GM18870 (cell line): ENCODE results near the gene TSPO2.
"Not testable (repeated sequence)": the region's sequence is repeated elsewhere in the genome, so short reads cannot be mapped to it uniquely, and the experiment has no call there.

Experiments
- ATAC-seq: cut with Tn5 transposase; IDR thresholded peaks from one replicate; pipeline ENCODE4 v1.9.1; 2021; ENCODE audit warnings: moderate library complexity; ENCODE audit not compliant: unreplicated experiment

Gene TSPO2, protein sequence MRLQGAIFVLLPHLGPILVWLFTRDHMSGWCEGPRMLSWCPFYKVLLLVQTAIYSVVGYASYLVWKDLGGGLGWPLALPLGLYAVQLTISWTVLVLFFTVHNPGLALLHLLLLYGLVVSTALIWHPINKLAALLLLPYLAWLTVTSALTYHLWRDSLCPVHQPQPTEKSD

DNA sequence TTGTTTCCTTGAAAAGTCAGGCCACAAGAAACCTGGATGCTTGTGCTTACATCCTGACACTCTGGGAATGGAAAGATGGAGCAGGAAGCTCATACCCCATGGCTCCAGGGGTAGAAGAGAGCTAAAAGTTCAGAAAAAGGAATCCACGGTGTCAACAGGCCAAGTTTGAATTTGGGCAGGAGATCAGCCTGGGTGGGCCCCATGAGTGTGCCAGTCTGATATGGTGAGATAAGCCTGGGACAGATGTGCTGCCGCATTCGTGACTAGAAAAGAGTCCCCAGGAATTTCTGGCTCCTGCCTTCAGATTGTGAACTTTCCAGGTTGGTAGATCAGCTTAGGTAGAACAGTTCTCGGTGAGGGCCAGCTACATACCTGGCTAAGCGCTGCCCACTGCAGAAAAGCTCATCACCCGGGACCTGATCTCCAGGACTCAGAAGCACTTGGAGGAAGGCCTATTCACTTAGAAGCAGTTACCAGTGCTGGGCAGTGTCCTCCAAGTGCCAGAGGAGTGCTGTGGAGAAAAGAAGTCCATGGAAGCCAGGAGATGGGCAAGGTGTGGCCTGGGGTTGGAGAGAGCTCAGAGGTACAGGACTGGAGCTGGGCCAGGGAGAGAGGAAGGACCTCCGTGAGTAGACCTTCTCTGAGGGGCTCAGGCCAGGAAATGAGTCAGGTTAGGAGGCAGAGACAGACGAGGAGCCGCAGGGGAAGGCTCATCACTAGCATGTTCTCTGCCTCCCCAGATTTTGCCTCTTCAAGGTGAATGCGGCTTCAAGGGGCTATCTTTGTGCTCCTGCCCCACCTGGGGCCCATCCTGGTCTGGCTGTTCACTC is at the start of gene TSPO2:
TSS of gene TSPO2 (plus strand) at position 242 of the 830 bp plus-strand sequence. CDS start at position 761, 519 bp downstream.
- no peak for ATAC-seq

DNA sequence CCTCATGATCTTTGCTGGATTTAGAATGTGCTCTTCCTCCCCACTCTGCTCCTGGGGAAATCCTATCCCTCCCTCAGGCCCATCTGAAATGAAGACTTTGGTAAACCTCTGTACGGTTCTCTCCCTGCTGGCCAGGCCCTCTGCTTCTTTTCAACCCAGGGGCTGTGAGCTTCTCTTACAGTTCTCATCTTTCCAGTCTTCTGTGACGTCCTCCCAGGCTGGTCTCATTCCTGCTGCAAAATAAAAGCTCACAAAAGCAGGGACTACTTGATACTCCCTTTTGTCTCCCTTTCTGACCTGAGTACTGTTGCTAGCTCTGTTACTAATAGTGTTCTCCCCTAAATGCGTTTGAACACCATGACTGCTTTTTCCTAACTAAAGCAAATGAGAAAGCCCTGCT is 49.5 kb upstream of the TSPO2 start:
- ATAC-seq: no peak

DNA sequence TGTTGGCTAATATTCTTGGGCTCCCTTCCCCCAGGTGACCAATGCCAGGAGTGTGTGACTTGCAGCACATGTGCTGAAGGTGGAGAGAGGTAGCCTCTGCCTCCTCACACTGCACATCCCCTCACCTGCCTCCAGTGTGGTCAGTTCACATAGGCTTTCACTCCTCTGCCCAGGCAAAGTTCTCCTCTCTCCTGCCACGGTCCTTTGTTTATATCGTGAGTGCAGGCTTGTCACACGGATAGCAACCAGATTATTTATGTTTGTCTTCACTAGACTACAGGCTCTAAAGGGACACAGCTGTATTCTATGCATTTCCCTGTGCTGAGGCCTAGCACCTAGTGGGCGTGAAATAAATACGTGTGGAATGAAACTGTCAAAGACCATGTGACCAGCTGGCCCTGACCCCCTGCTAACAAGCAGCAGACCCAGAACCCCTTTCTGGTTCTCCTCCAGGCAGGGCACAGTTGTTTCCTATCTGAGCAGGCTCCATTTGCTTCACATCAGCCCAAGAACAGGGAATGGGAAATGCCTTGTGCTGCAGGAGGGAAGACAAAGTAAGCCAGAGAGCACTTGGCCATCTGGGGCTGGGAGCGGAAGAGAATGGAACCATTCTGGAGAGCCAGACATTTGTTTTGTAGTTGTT is 45.6 kb upstream of the TSPO2 start:
- ATAC-seq: no peak

DNA sequence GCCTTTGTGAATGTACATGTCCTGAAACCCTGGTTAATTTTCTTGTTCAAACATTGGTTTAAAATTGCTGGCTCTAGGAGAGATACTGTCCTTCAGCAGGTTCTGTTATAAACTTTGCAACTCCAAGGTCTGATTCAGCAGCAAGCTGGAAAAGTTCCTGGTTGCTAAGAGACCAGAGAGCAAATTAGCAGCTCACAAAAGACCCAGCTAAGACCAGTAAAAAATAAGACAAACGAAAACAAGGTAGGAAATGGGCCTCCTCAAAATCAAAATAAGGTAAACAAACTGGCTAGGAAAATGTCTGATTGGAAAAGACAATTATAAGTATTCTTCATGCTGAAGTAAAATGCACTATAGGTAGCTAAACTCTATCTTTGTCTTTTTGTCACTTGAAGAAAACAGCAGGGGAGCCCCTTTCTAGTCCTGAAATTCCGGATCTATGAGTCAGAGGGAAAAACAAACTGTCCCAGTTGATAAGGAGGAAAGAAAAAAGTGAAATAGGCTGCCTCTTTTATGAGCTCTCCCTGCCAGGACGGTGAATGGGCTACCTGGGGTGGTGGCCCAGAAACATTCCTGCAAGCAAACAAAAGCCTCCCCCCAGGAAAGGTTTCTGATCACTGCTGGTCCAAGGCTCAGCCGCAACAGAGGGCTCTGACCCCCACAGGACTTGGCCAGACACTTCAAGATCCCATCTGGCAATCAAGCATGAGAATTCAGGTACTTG is 44.9 kb upstream of the TSPO2 start:
- ATAC-seq: no peak

DNA sequence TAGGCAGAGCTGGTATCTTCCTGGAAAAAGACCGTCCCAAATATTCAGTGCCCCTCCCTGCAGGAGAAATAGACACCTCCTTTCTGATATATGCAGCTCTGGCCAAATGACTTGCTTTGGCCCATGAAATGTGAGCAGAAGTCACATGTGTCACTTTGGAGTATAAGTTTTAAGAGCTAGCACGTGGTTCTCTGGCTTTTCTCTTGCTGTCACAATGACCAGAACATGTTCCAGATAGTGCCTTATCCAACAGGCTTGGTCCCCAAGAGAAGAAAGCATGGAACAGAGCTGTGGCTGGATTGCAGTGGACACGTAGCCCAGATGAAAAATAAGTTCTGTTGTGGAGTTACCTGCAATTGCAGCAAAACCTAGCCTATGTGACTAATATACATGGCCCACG is 43.6 kb upstream of the TSPO2 start:
- ATAC-seq: no peak

DNA sequence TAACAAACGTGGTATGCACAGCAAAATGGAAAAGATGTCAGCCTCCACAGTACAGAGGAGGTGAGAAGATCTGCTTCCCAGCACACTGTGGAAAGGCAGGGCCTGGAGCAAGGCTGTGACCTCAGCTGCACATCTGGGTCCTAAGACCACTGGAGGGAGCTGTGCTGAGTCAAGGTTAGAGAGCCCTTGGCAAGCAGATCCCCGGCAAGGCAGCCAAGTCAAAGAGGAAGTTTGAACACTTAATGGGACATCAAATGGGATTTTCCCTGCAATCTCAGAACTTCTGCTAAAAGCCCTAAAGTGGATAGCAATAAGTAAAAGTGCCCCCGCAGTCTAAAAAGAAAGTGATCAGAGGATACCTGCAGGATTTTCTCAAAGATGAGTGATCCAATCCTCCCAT is 42.7 kb upstream of the TSPO2 start:
- ATAC-seq: no peak

- ATAC-seq: no peak
These were observed 42.0 kb upstream of the TSPO2 start for GRCh38 chr6:41000248-41000647.

DNA sequence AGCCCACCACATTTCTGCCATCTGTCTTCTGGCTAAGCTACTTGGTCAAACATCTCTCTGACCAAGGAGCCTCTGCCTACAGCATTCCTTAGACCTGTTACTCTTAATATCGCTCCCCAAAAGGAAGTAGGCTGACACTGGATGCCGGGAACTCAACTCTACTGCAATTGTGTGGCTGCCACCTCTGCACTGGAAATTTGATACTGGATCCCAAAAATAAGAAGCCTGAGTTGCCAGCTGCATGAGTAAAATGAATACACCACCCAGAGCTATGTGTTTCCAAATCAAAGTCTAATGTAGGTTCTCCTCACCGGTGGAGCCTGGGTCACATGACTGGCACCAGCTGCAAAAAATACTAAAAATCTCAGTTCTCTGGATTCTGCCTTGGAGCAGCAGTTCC is 40.1 kb upstream of the TSPO2 start:
- no peak for ATAC-seq

- not testable (repeated sequence) for ATAC-seq
These were observed 36.0 kb upstream of the TSPO2 start for GRCh38 chr6:41006217-41006616.

DNA sequence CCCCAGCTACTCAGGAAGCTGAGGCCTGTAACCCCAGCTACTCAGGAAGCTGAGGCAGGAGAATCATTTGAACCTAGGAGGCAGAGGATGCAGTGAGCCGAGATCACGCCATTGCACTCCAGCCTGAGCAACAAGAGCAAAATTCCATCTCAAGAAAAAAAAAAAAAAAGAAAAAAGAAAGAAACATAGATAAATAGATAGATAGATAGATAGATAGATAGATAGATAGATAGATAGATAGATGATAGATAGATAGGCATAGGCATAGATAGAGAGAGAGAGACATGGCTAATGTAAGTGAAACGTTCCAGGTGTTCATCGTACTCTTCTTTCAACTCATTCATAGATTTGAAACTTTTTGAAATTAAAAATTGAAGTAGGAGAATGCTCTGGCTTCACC is 35.3 kb upstream of the TSPO2 start:
- ATAC-seq: not testable (repeated sequence)

DNA sequence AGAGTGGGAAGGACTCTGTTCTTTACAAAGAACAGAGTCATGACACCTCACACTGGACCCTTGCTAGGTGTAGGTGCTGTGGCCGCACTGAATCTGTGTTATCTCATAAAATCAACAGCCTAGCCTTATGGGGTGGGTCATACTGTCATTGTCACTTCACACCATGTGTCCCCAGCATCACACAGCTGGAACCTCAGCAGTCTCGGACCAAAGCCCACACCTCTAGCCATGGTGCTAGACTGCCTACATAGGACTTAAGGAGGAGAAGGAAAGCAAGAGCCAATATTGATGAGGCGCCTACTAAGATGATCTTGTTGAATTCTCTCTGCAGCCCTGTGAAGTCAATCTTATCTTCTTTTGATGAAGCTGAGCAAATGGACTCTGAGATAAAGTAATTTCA is 34.3 kb upstream of the TSPO2 start:
- no peak for ATAC-seq

DNA sequence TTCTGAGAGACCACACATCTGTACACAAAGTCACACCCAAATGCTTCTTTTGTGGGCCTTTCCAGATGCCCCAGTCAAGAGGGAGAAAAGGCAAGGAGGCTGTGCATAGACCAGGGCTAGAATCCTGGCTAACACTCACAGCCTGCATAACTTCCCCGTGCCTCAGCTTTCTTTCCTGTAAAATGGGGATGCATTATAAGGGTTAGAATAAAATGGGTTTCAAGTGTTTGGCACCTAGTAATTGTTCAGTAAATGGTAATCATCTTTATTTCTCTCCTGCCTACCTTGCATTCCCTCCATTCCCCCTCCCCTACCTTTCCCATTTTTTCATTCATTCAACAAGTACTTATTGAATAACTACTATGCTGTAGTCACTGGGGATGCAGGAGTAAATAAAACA is 32.6 kb upstream of the TSPO2 start:
- no peak for ATAC-seq

GRCh38 chr6:41011673-41012072 is 30.6 kb upstream of the TSPO2 start:
- ATAC-seq: no peak

DNA sequence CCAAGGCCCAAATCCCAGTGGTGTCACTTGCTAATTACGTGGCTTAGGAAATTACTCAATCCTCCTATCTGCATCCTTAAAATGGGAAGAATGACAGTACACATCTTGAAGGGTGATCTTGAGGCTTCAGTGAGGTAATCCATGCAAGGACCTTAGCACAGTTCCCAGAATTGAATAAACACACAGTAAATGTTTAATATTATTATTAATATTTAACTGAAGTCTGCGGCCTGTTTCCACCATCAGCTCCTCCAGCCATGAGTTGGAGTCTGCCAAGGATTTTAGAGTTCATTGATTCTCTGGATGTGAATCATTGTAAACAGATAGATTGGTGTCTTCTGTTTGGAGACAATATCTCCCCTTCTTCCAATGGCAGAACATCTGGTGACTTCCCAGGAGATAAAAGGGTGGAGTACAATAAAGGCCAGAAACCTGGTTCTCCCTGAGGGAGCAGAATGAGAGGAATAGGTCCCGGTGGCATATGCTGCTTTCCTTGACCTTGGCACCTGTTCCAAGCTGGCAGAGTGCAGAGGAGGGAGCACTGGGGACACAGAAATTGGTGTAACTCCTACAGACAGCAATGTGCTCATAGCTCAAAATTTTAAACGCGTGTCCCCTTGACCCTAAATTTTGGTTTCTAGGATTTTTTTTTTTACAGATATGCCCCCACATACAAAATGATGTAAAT is 28.7 kb upstream of the TSPO2 start:
- no peak for ATAC-seq

- ATAC-seq: no peak
These were observed 27.5 kb upstream of the TSPO2 start for GRCh38 chr6:41014780-41015179.

DNA sequence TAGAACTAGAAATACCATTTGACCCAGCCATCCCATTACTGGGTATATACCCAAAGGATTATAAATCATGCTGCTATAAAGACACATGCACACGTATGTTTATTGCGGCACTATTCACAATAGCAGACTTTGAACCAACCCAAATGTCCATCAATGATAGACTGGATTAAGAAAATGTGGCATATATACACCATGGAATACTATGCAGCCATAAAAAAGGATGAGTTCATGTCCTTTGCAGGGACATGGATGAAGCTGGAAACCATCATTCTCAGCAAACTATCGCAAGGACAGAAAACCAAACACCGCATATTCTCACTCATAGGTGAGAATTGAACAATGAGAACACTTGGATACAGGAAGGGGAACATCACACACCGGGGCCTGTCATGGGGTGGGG is 26.4 kb upstream of the TSPO2 start:
- not testable (repeated sequence) for ATAC-seq

DNA sequence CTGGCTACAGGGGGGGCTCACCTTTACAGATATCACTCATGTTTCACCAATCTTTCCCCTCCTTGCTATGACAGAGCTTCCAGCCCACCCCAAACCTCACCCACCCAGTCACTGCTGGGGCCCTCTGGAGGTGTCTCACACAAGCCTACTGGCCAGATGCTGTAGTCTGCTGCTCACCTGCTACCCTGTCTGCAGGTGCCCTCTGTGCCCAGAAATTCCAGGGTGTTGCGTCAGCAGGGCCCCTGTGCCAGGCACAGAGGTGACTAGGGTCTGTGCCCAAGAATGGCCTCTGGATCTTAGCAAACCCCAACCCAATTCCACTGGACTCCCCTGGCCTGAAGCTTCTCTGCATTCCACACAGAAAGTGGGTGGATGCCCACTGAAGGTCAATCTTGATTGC is 24.6 kb upstream of the TSPO2 start:
- ATAC-seq: no peak

GRCh38 chr6:41021832-41022231 is 20.4 kb upstream of the TSPO2 start:
- ATAC-seq: no peak

DNA sequence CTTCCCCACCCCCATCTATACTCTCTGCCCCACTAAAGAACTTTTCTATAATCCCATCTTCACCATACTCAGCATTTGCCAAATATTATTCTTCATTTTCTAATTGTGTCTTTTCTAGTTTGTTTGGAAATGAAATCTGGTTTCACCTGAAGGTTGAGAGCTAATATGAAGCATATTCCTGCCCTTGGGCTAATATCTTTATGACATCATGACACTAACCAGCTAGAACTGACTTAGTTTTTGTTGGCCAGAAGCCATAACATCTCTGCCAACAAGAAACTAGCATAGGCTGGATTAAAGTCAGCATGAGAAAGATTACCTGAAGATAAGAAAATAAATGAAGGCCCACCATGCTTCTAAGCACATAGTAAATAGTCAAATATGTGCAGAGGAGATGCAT is 20.0 kb upstream of the TSPO2 start:
- ATAC-seq: no peak

DNA sequence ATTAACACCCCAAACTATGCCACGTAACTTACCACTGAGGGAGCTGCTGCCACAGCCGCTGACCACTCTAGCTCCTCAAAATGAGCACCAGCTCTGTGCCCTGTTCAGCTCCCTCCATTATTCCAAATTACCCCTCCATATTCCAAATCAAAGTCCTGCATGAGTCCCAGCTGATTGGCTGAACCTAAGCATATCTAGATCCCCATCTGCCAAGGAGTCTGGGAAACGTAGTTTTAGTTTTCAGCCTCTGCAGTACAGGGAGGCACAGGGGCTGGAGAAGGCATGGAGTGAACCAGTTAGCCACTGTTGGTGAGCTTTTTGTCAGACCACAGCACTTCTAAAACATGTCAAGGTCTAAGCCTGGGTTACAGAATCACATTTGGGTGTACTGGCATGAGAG is 19.2 kb upstream of the TSPO2 start:
- no peak for ATAC-seq

- no peak for ATAC-seq
These were observed 16.2 kb upstream of the TSPO2 start for GRCh38 chr6:41025966-41026530.
